Fibroblast of villous mesenchyme (primary cell): Measurements from ENCODE around the gene DOCK8. TPM values are rescaled to one million over a fixed set of nuclear protein-coding genes. Genes with fewer than 3 reads are reported as not detected.

Experiments
- DNase-seq: peaks from one replicate; pipeline ENCODE4 v3.0.0-alpha.2; 2010; ENCODE audit warnings: low read depth
- H3K4me3 ChIP-seq: 2 replicates; pipeline ENCODE4 v1.5.1; 2011; ENCODE audit warnings: low read depth, mild to moderate bottlenecking, low read length
- CTCF ChIP-seq: IDR thresholded peaks from 2 replicates; pipeline ENCODE4 v1.5.1; 2012; ENCODE audit warnings: low read depth, mild to moderate bottlenecking, low read length; ENCODE audit not compliant: insufficient read depth
- total RNA-seq: library from RNA; depleted of rRNA; stranded (reverse); fragments of >200 nt; gene quantifications from 2 replicates; pipeline ENCODE4 v1.2.3, GENCODE V29; 2012

DOCK8 gene
- total RNA-seq, 1 donor = 2.6 TPM

DNA sequence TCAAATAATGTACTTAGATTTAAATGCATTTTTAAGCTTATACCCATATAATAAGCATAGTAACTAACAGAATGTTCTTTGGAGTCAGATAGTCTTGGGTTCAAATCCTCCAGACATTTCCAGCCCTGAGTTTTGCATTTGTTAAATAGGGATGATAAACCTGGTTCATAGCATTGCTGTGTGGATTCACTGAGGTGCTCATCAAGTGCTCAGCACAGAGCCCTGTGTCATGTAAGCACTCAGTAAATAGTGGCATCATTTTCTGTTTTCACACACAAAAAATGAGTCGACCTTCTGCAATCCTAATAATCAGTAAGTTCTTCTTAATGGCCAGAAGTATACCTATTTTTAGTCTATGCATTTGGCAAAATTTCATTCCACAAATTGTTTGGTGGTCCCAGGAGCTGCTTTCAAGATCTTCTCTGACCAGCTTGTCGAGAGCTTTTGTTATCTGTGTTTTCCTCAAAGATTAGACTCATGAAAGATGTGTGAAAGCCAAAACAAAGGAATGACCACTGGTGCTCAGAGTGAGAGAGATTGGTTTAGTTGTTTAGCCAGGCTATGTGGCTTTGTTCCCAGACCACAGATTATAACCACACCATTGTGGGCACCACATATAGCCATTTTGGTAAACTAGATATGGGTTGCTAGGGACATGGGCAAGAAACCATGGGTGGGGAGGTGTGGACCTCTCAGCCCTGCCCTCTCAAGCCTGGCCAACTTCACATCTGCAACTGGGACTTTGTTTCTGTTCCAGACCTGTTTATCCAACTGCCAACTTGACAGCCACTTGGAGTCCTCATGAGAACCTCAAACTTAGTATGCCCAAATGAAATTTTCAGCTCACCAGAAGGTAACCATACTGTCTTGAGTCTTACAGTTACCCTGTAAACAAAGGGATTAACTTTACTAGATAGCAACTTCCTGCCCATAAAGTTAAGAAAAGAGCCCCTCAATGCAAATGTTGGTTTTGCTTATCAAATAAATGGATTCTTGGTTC lies 45.0 kb downstream of the DOCK8 start:
- H3K4me3 ChIP-seq = no peak overlapping the region
- DNase-seq = no peak
- TF ChIP-seq CTCF = no peak

DNA sequence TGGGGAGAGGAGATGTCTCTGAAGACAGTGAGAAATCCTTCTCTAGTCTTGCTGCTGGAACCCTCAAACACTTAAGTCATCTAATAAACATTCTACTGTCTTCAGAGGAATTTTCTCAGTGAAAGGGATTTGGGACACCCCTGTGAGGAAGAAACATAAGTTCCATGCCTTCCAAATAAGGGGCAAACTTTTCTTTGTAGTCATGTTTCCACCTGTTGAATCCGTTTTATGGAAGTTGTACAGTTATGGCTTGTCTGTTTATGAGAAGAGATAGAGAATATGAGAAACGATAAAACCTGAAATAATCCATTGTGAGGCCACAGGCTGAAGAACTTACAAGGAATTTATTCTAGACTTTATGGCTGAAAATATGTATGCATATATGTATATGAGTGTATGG lies 49.6 kb downstream of the DOCK8 start:
- no peak for TF ChIP-seq CTCF
- DNase-seq = no peak
- no peak overlapping the region for H3K4me3 ChIP-seq

DNA sequence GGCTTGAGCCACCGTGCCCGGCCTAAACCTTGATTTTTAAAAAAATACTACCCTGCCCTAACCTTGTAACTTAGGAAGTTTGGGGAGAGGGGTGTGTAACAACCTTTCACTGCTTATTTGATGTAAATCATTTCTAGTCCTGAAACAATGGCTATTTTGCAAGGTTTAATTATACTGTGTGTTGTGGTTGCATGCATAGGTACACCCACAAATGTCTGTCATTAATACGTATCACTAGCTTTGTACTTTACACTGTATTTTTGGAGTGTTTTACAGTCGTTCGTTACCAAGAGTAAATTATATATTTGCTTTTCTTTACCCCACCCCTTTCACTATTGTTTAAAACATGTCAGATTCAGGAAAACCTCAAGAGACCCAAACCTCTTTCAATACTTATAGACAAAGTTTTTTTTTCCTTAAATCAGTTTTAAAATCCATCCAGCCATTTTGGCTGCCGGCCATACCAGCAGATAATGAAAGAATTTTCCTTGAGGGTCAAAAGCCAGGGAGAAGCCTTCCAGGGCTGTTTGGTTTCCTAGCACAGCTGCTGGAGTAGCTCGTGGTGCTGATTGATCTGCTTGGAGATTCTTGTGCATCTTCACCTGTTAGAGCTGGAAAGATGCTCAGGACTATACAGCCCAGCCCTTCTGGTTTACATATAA lies 50.7 kb downstream of the DOCK8 start:
- no peak for DNase-seq
- no peak overlapping the region for H3K4me3 ChIP-seq
- TF ChIP-seq CTCF = no peak

DNA sequence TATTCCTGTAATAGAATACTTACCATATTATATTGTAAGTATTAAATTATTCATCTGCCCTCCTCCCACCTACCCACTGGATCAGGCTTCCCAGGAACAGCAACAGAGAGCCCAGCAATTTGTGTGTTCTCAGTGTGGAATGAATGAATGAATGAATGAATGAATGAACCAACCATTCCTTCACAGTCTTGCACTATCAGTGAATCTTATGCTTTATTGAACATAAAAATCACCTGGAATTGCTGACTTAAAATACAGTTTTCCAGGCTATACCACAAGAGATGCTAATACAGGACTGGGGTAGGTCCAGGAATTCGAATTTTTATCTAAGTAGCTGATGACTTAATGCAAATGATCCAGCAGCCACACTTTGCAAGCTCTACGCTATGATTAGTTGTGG lies 51.6 kb downstream of the DOCK8 start:
- DNase-seq = no peak
- no peak for TF ChIP-seq CTCF
- no peak overlapping the region for H3K4me3 ChIP-seq

- no peak for TF ChIP-seq CTCF
- no peak overlapping the region for H3K4me3 ChIP-seq
- DNase-seq = no peak
Observed at GRCh38 chr9:268616-269015, 54.0 kb downstream of the DOCK8 start.

DNA sequence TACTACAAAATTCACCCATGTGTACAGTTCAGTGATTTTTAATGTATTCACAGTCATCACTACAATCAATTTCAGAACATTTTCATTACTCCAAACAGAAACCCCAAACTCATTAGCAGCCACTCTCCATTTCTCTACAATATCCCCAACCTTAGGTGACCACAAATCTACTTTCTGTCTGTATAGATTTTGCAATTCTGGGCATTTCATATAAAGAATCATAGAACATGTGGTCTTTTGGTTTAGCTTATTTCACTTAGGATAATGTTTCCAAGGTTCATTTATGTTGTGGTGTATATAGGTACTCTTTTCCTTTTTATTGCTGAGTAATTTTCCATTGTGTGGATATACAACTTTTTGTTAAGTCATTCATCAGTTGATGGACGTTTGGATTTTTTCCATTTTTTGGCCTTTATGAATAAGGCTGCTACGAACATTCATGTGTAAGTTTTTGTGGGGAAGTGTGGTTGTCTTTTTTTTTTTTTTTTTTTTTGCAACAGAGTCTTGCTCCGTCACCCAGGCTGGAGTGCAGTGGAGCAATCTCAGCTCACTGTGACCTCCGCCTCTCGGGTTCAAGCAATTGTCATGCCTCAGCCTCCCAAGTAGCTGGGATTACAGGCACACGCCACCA lies 54.5 kb downstream of the DOCK8 start:
- no peak for DNase-seq
- no peak for TF ChIP-seq CTCF
- no peak overlapping the region for H3K4me3 ChIP-seq
